GM19395 (cell line): ENCODE data around the gene USP28.
"Not testable (repeated sequence)": the region's sequence is repeated elsewhere in the genome, so short reads cannot be mapped to it uniquely, and the experiment has no call there.

ENCODE experiments used
- ATAC-seq: cut with Tn5 transposase; IDR thresholded peaks from one replicate; pipeline ENCODE4 v1.9.1; 2021; ENCODE audit warnings: mild to moderate bottlenecking, moderate library complexity; ENCODE audit not compliant: unreplicated experiment

USP28 gene

GRCh38 chr11:113840932-113841664 lies 34.3 kb downstream of the USP28 start:
- peak; percentile 50 for ATAC-seq

GRCh38 chr11:113839842-113840241 lies 35.5 kb downstream of the USP28 start:
- peak; percentile 91 for ATAC-seq

GRCh38 chr11:113838005-113838404 lies 37.4 kb downstream of the USP28 start:
- no peak for ATAC-seq

- ATAC-seq, result no peak
Measured at GRCh38 chr11:113835306-113835705, 40.1 kb downstream of the USP28 start.

- no peak for ATAC-seq
Measured at GRCh38 chr11:113833151-113833550, 42.2 kb downstream of the USP28 start.

- ATAC-seq, result peak; percentile 99
Measured at GRCh38 chr11:113831314-113831713, 44.1 kb downstream of the USP28 start.

- no peak for ATAC-seq
Measured at GRCh38 chr11:113829751-113830150, 45.6 kb downstream of the USP28 start.

GRCh38 chr11:113828191-113828590 lies 47.2 kb downstream of the USP28 start:
- ATAC-seq, result no peak

- ATAC-seq, result no peak
Measured at GRCh38 chr11:113827477-113827876, 47.9 kb downstream of the USP28 start.

GRCh38 chr11:113818426-113818825 lies 56.9 kb downstream of the USP28 start:
- no peak for ATAC-seq

- no peak for ATAC-seq
Measured at GRCh38 chr11:113817626-113818025, 57.7 kb downstream of the USP28 start.

GRCh38 chr11:113817162-113817561 lies 58.2 kb downstream of the USP28 start:
- no peak for ATAC-seq

GRCh38 chr11:113814181-113814580 lies 61.2 kb downstream of the USP28 start:
- ATAC-seq, result no peak

GRCh38 chr11:113808931-113809330 lies 66.4 kb downstream of the USP28 start:
- ATAC-seq, result no peak

GRCh38 chr11:113806406-113806805 lies 69.0 kb downstream of the USP28 start:
- no peak for ATAC-seq

- ATAC-seq, result no peak
Measured at GRCh38 chr11:113805640-113806039, 69.7 kb downstream of the USP28 start.

GRCh38 chr11:113802621-113803020 lies 72.8 kb downstream of the USP28 start:
- ATAC-seq, result no peak

GRCh38 chr11:113796663-113797259 lies 78.6 kb downstream of the USP28 start:
- peak; percentile 84 for ATAC-seq

GRCh38 chr11:113789675-113790320 lies 85.6 kb downstream of the USP28 start:
- ATAC-seq, result no peak

GRCh38 chr11:113789016-113789415 lies 86.4 kb downstream of the USP28 start:
- not testable (repeated sequence) for ATAC-seq

GRCh38 chr11:113782134-113782533 lies 93.2 kb downstream of the USP28 start:
- ATAC-seq, result no peak

- ATAC-seq, result no peak
Measured at GRCh38 chr11:113781682-113782081, 93.7 kb downstream of the USP28 start.
